HepG2 (cell line): ENCODE results near the gene MS4A10. TPM values are rescaled to one million over a fixed set of nuclear protein-coding genes. Genes with fewer than 3 reads are reported as not detected.

Source experiments
- FOSL1 ChIP-seq: sonication (generic); formaldehyde crosslinking; IDR thresholded peaks from 2 replicates; pipeline ENCODE4 v1.9.0; 2021; ENCODE audit warnings: missing genetic modification reagents, borderline replicate concordance
- HDAC2 ChIP-seq: sonication (generic); formaldehyde crosslinking; IDR thresholded peaks from 2 replicates; pipeline ENCODE4 v1.4.0; 2020; ENCODE audit warnings: missing genetic modification reagents
- HIVEP1 ChIP-seq: sonication (generic); formaldehyde crosslinking; IDR thresholded peaks from 2 replicates; pipeline ENCODE4 v1.4.0; 2020; ENCODE audit warnings: mild to moderate bottlenecking, missing genetic modification reagents
- POLR2AphosphoS5 ChIP-seq: IDR thresholded peaks from 2 replicates; pipeline ENCODE4 v1.6.1; 2012; ENCODE audit warnings: low read depth, low read length
- RAD21 ChIP-seq: fragments of 450-650 bp; formaldehyde crosslinking; IDR thresholded peaks from 2 replicates; pipeline ENCODE4 v1.5.0; 2020; ENCODE audit warnings: mild to moderate bottlenecking
- SMC3 ChIP-seq: IDR thresholded peaks from 2 replicates; pipeline ENCODE4 v1.6.1; 2011; ENCODE audit warnings: low read length, improper control_type of control experiment
- TMF1 ChIP-seq: sonication (generic); formaldehyde crosslinking; IDR thresholded peaks from 2 replicates; pipeline ENCODE4 v1.8.1; 2022; ENCODE audit warnings: low read depth, missing genetic modification reagents
- XRCC5 ChIP-seq: fragments of 200-400 bp; formaldehyde crosslinking; optimal IDR thresholded peaks from 2 replicates; pipeline ENCODE3; 2017; ENCODE audit warnings: mild to moderate bottlenecking, low read length
- ZNF615 ChIP-seq: sonication (generic); formaldehyde crosslinking; IDR thresholded peaks from 2 replicates; pipeline ENCODE4 v1.5.0; 2020; ENCODE audit warnings: mild to moderate bottlenecking, missing genetic modification reagents, borderline replicate concordance
- polyA plus RNA-seq, 8 experiments: library from polyadenylated mRNA; depleted of rRNA in 3 of 8; stranded (reverse) in 7 of 8; unstranded in 1 of 8; fragments of >200 nt; fragmentation: Illumina TruSeq in 4 of 8; extraction: Trizol in 4 of 8; gene quantifications; 2 replicates each; pipeline versions ENCODE4 v1.2.1 to v1.2.3, GENCODE V29; 2011 to 2016; ENCODE audit warnings: low read depth in 4 of 8, missing spikeins in 1 of 8, mixed read lengths in 1 of 8; ENCODE audit not compliant: insufficient read depth in 1 of 8
- total RNA-seq, 5 experiments: library from RNA; depleted of rRNA; stranded (reverse); fragments of >200 nt; fragmentation: Illumina TruSeq; extraction: Trizol; gene quantifications; 2 replicates each; pipeline ENCODE4 v1.2.3, GENCODE V29; 2016; ENCODE audit warnings: low read depth in 1 of 5
- TF ChIP-seq, protein P1 (sequence below): sonication (generic); formaldehyde crosslinking; IDR thresholded peaks from 2 replicates; pipeline ENCODE4 v1.5.0; 2020; ENCODE audit warnings: missing genetic modification reagents, mild to moderate bottlenecking, borderline replicate concordance
- TF ChIP-seq, protein P2 (sequence below): sonication (generic); formaldehyde crosslinking; conservative IDR thresholded peaks from 2 replicates; pipeline ENCODE4 v1.4.0; 2020; ENCODE audit warnings: missing genetic modification reagents
- TF ChIP-seq, protein P3 (sequence below): sonication (generic); formaldehyde crosslinking; IDR thresholded peaks from 2 replicates; pipeline ENCODE4 v1.9.0; 2021; ENCODE audit warnings: missing genetic modification reagents, borderline replicate concordance

MS4A10 gene
- total and polyA plus RNA-seq, 2 of the 13 experiments (the other 11 are each of a cell fraction or from before 2014, with no cell fraction given) = not detected

DNA sequence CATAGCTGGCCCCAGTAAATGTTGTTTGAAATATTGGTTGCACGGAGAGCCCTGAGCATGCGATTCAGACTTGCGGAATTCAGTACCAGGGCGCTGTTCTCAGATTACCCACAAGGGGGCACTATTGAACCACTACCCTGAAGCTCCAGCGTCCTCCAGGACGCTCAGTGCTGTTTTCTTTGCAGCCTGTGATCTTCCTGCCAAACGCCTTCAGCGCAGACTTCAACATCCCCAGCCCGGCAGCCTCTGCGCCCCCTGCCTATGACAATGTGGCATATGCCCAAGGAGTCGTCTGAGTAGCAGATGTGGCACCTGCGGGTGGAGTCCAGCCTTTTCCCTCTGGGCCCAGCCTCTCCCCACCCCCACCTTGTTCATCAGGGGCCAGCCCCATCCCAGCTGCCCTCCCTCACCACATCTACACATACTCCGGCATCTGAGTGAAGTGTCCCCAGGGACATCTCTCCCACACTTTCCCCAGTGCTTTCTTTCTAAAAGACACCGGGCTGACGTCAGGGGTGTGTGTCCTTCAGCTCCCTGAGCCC lies 9.6 kb upstream of the MS4A10 start (continued):
- TF ChIP-seq SMC3 = peak; percentile 72
- TF ChIP-seq, protein P1, sequence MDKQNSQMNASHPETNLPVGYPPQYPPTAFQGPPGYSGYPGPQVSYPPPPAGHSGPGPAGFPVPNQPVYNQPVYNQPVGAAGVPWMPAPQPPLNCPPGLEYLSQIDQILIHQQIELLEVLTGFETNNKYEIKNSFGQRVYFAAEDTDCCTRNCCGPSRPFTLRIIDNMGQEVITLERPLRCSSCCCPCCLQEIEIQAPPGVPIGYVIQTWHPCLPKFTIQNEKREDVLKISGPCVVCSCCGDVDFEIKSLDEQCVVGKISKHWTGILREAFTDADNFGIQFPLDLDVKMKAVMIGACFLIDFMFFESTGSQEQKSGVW (CRISPR knock-in tag) = no peak
- TF ChIP-seq, protein P2, sequence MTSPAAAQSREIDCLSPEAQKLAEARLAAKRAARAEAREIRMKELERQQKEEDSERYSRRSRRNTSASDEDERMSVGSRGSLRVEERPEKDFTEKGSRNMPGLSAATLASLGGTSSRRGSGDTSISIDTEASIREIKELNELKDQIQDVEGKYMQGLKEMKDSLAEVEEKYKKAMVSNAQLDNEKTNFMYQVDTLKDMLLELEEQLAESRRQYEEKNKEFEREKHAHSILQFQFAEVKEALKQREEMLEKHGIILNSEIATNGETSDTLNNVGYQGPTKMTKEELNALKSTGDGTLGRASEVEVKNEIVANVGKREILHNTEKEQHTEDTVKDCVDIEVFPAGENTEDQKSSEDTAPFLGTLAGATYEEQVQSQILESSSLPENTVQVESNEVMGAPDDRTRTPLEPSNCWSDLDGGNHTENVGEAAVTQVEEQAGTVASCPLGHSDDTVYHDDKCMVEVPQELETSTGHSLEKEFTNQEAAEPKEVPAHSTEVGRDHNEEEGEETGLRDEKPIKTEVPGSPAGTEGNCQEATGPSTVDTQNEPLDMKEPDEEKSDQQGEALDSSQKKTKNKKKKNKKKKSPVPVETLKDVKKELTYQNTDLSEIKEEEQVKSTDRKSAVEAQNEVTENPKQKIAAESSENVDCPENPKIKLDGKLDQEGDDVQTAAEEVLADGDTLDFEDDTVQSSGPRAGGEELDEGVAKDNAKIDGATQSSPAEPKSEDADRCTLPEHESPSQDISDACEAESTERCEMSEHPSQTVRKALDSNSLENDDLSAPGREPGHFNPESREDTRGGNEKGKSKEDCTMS (CRISPR knock-in tag) = no peak
- no peak for TF ChIP-seq HDAC2
- TF ChIP-seq, protein P3, sequence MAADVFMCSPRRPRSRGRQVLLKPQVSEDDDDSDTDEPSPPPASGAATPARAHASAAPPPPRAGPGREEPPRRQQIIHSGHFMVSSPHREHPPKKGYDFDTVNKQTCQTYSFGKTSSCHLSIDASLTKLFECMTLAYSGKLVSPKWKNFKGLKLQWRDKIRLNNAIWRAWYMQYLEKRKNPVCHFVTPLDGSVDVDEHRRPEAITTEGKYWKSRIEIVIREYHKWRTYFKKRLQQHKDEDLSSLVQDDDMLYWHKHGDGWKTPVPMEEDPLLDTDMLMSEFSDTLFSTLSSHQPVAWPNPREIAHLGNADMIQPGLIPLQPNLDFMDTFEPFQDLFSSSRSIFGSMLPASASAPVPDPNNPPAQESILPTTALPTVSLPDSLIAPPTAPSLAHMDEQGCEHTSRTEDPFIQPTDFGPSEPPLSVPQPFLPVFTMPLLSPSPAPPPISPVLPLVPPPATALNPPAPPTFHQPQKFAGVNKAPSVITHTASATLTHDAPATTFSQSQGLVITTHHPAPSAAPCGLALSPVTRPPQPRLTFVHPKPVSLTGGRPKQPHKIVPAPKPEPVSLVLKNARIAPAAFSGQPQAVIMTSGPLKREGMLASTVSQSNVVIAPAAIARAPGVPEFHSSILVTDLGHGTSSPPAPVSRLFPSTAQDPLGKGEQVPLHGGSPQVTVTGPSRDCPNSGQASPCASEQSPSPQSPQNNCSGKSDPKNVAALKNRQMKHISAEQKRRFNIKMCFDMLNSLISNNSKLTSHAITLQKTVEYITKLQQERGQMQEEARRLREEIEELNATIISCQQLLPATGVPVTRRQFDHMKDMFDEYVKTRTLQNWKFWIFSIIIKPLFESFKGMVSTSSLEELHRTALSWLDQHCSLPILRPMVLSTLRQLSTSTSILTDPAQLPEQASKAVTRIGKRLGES = no peak
- TF ChIP-seq RAD21 (CRISPR knock-in tag) = peak; percentile 74
- TF ChIP-seq XRCC5 = peak; percentile 18
- TF ChIP-seq FOSL1 (CRISPR knock-in tag) = no peak
- no peak for TF ChIP-seq ZNF615 (CRISPR knock-in tag)
- no peak for TF ChIP-seq POLR2AphosphoS5
- TF ChIP-seq TMF1 = no peak
- TF ChIP-seq HIVEP1 = no peak
